SK-N-SH (cell line): ENCODE measurements around the gene GRK3. TPM values are rescaled to one million over a fixed set of nuclear protein-coding genes. Genes with fewer than 3 reads are reported as not detected.

ENCODE experiments used
- CTCF ChIA-PET: fragments of 300-600, 350-600 bp; formaldehyde crosslinking; extraction: SDS; loops from one replicate; lab custom pipeline; 2021; lab: Yijun Ruan, JAX
- POLR2A ChIA-PET: fragments of 350-600 bp; sonication (Branson Sonifier 250); formaldehyde crosslinking; extraction: SDS; loops from one replicate; lab custom pipeline; 2020; ENCODE audit warnings: antibody characterized with exemption, inconsistent platforms; lab: Yijun Ruan, JAX
- DNase-seq: peaks from one replicate; pipeline ENCODE4 v3.0.0; 2012
- H2AFZ ChIP-seq: fragments of 200-600 bp; sonication (generic); 2 replicates; pipeline ENCODE4 v1.8.1; 2016; ENCODE audit warnings: antibody characterized with exemption, mild to moderate bottlenecking, low read depth
- H3F3A ChIP-seq: fragments of 200-600 bp; sonication (generic); replicated peaks from 2 replicates; pipeline ENCODE3; 2016; ENCODE audit warnings: antibody characterized with exemption, mild to moderate bottlenecking; ENCODE audit not compliant: insufficient read depth
- H3K27ac ChIP-seq, 2 experiments: fragments of 200-500 bp in 1 of 2; fragments of 200-600 bp in 1 of 2; sonication (Bioruptor generic) in 1 of 2; sonication (generic), shearing (Covaris generic) in 1 of 2; 2 replicates each; pipeline versions ENCODE4 v1.5.1 to v1.6.1; 2014 to 2016; ENCODE audit warnings: low read depth in 2 of 2, inconsistent platforms in 1 of 2, low read length in 1 of 2, mild to moderate bottlenecking in 1 of 2, mixed read lengths in 1 of 2
- H3K27me3 ChIP-seq: fragments of 200-600 bp; sonication (generic), shearing (Covaris generic); 2 replicates; pipeline ENCODE4 v1.6.1; 2016; ENCODE audit warnings: mixed run types; ENCODE audit not compliant: insufficient read depth
- H3K36me3 ChIP-seq, 2 experiments: fragments of 200-500 bp in 1 of 2; fragments of 200-600 bp in 1 of 2; sonication (Bioruptor generic) in 1 of 2; sonication (generic) in 1 of 2; replicated peaks in 1 of 2; 2 replicates each; pipeline versions ENCODE3 to v1.5.1; 2014 to 2016; ENCODE audit warnings: low read length in 1 of 2, mild to moderate bottlenecking in 1 of 2; ENCODE audit not compliant: insufficient read depth in 2 of 2, control insufficient read depth in 1 of 2
- H3K4me1 ChIP-seq, 2 experiments: fragments of 200-500 bp in 1 of 2; fragments of 200-600 bp in 1 of 2; sonication (Bioruptor generic) in 1 of 2; sonication (generic), shearing (Covaris generic) in 1 of 2; 2 replicates each; pipeline versions ENCODE4 v1.5.1 to v1.6.1; 2014 to 2016; ENCODE audit warnings: low read depth in 1 of 2, low read length in 1 of 2, mixed run types in 1 of 2; ENCODE audit not compliant: insufficient read depth in 2 of 2, control insufficient read depth in 1 of 2
- H3K4me2 ChIP-seq: fragments of 200-600 bp; sonication (generic), shearing (Covaris generic); 2 replicates; pipeline ENCODE4 v1.6.1; 2017; ENCODE audit warnings: mixed run types
- H3K4me3 ChIP-seq, 2 experiments: fragments of 200-500 bp in 1 of 2; fragments of 200-600 bp in 1 of 2; sonication (Bioruptor generic) in 1 of 2; sonication (generic), shearing (Covaris generic) in 1 of 2; 2 replicates each; pipeline versions ENCODE4 v1.5.1 to v1.8.1; 2014 to 2016; ENCODE audit warnings: low read depth in 2 of 2, inconsistent platforms in 1 of 2, low read length in 1 of 2, mild to moderate bottlenecking in 1 of 2, mixed read lengths in 1 of 2, moderate library complexity in 1 of 2
- H3K79me2 ChIP-seq: fragments of 200-600 bp; sonication (generic); 2 replicates; pipeline ENCODE4 v1.8.1; 2017; ENCODE audit warnings: mild to moderate bottlenecking; ENCODE audit not compliant: insufficient read depth
- H3K9ac ChIP-seq: fragments of 200-600 bp; sonication (generic); 2 replicates; pipeline ENCODE4 v1.6.1; 2017; ENCODE audit warnings: mixed run types
- H3K9me2 ChIP-seq: fragments of 200-600 bp; sonication (generic); 2 replicates; pipeline ENCODE4 v1.6.1; 2017; ENCODE audit warnings: mixed run types
- H3K9me3 ChIP-seq: fragments of 200-600 bp; sonication (generic); 2 replicates; pipeline ENCODE4 v1.6.1; 2017; ENCODE audit warnings: mixed run types, mild to moderate bottlenecking, moderate library complexity
- H4K20me1 ChIP-seq: fragments of 200-600 bp; sonication (generic); 2 replicates; pipeline ENCODE4 v1.6.1; 2017; ENCODE audit warnings: mild to moderate bottlenecking, mixed run types; ENCODE audit not compliant: insufficient read depth
- GATA2 ChIP-seq: sonication (generic); formaldehyde crosslinking; IDR thresholded peaks from 2 replicates; pipeline ENCODE4 v1.5.0; 2020; ENCODE audit warnings: mild to moderate bottlenecking, missing genetic modification reagents
- SIN3A ChIP-seq: IDR thresholded peaks from 2 replicates; pipeline ENCODE4 v1.6.1; 2012; ENCODE audit warnings: low read depth, mild to moderate bottlenecking, low read length, moderate library complexity, borderline replicate concordance
- SMC3 ChIP-seq: IDR thresholded peaks from 2 replicates; pipeline ENCODE4 v1.6.1; 2012; ENCODE audit warnings: low read depth, low read length, improper control_type of control experiment
- YY1 ChIP-seq: IDR thresholded peaks from 2 replicates; pipeline ENCODE4 v1.4.0; 2012; ENCODE audit warnings: low read depth, mild to moderate bottlenecking
- WGBS: methylation state at CpG from one replicate; pipeline ENCODE4 v1.1.6; 2017; ENCODE audit warnings: low lambda C conversion rate; 5-methylcytosine and 5-hydroxymethylcytosine counted together
- polyA plus RNA-seq, 3 experiments: library from polyadenylated mRNA; depleted of rRNA; stranded (reverse); fragments of >200 nt; gene quantifications; 2 replicates each; pipeline ENCODE4 v1.2.3, GENCODE V29; 2012
- TF ChIP-seq, protein P1 (sequence below): fragments of 150-350 bp; IDR thresholded peaks from 2 replicates; pipeline ENCODE4 v1.6.1; 2016; ENCODE audit warnings: mild to moderate bottlenecking, low read depth, low read length
- TF ChIP-seq, protein P2 (sequence below): fragments of 200-600 bp; sonication (generic); IDR thresholded peaks from 2 replicates; pipeline ENCODE4 v1.6.1; 2017; ENCODE audit warnings: antibody characterized with exemption, mild to moderate bottlenecking, moderate library complexity
- TF ChIP-seq, protein P3 (sequence below): fragments of 150-350 bp; IDR thresholded peaks from 2 replicates; pipeline ENCODE4 v1.6.1; 2017; ENCODE audit warnings: antibody characterized with exemption, low read length, low read depth, borderline replicate concordance

Gene GRK3
- polyA plus RNA-seq, 1 of the 3 experiments (the other 2 are of a cell fraction) = 1.3 TPM

DNA sequence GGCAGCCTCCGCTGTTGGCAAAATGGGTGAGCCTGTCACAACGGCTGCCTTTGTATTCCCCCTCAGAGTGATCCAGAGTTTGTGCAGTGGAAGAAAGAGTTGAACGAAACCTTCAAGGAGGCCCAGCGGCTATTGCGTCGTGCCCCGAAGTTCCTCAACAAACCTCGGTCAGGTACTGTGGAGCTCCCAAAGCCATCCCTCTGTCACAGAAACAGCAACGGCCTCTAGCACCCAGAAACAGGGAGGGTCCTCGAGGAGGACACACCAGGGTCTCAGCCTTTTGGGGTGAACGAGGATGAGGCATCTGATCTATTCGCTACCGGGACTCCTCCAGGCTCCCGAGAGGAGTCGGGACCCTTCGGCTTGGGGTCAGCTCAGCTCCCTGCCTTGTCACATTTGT, 157.7 kb downstream of the GRK3 start (continued):
- TF ChIP-seq, protein P1, sequence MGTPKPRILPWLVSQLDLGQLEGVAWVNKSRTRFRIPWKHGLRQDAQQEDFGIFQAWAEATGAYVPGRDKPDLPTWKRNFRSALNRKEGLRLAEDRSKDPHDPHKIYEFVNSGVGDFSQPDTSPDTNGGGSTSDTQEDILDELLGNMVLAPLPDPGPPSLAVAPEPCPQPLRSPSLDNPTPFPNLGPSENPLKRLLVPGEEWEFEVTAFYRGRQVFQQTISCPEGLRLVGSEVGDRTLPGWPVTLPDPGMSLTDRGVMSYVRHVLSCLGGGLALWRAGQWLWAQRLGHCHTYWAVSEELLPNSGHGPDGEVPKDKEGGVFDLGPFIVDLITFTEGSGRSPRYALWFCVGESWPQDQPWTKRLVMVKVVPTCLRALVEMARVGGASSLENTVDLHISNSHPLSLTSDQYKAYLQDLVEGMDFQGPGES = no peak
- TF ChIP-seq, all 33 proteins: peak for 0

GRCh38 chr22:25722626-25723025, 158.2 kb downstream of the GRK3 start:
- Histone ChIP-seq H3K9me3 (no peaks in the 10 kb centered on the region), H2AFZ (no peak overlapping the region), H3F3A (no peaks in the 10 kb centered on the region), H3K36me3 (peaks cover 0 to 30% of the 10 kb centered on the region in 2 experiments), H3K27ac (no peak overlapping the region), H3K4me1 (peaks cover 0 to 5% of the 10 kb centered on the region in 2 experiments; a peak in 1 of 4 replicates), H3K9me2 (no peaks in the 10 kb centered on the region), H3K27me3 (no peaks in the 10 kb centered on the region), H3K79me2 (no peaks in the 10 kb centered on the region), H3K4me2 (no peak overlapping the region), H3K4me3 (no peak overlapping the region), H4K20me1 (no peaks in the 10 kb centered on the region), H3K9ac (no peak overlapping the region)
- ChIA-PET POLR2A (no interaction called here), CTCF (interaction anchor here (1.0 kb wide), 1 partner anchor 11 kb away, joined by 3 read pairs; no protein-coding TSS in a partner anchor)
- no peak for TF ChIP-seq YY1
- no peak for TF ChIP-seq SIN3A
- TF ChIP-seq, protein P2, sequence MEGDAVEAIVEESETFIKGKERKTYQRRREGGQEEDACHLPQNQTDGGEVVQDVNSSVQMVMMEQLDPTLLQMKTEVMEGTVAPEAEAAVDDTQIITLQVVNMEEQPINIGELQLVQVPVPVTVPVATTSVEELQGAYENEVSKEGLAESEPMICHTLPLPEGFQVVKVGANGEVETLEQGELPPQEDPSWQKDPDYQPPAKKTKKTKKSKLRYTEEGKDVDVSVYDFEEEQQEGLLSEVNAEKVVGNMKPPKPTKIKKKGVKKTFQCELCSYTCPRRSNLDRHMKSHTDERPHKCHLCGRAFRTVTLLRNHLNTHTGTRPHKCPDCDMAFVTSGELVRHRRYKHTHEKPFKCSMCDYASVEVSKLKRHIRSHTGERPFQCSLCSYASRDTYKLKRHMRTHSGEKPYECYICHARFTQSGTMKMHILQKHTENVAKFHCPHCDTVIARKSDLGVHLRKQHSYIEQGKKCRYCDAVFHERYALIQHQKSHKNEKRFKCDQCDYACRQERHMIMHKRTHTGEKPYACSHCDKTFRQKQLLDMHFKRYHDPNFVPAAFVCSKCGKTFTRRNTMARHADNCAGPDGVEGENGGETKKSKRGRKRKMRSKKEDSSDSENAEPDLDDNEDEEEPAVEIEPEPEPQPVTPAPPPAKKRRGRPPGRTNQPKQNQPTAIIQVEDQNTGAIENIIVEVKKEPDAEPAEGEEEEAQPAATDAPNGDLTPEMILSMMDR = no peak
- DNase-seq = no peak
- 91% methylated on average over 3 of the region's 3 CpGs for WGBS

DNA sequence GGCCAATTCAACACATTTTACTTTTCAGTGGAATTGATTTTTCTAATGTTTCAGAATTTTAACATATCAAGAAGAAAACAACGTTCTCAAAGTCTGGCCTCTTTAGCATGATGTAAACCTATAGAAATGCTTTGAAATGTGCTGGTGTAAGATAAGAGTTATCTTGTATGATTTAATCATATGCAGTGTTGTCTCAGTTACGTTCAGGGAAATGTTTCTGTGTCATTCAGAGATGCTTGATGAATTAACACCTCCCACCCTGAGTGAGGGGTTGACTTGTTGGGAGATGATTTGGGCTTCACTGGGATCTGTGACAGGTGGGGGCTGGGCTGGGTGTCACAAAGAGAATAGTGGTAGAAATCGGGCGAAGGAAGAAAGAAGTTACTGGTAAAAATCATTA, 161.8 kb downstream of the GRK3 start:
- Histone ChIP-seq H3K27me3 (no peaks in the 10 kb centered on the region), H3K4me2 (no peak overlapping the region), H3K79me2 (no peaks in the 10 kb centered on the region), H3F3A (no peaks in the 10 kb centered on the region), H3K4me1 (peaks cover 0 to 8% of the 10 kb centered on the region in 2 experiments; a peak in 1 of 4 replicates), H3K36me3 (peaks cover 0 to 12% of the 10 kb centered on the region in 2 experiments), H3K9me3 (no peaks in the 10 kb centered on the region), H3K4me3 (no peak overlapping the region), H3K9ac (no peak overlapping the region), H2AFZ (no peak overlapping the region), H3K27ac (no peak overlapping the region), H3K9me2 (no peaks in the 10 kb centered on the region), H4K20me1 (no peaks in the 10 kb centered on the region)
- WGBS = 61% methylated on average over 4 of the region's 4 CpGs
- TF ChIP-seq, protein P3, sequence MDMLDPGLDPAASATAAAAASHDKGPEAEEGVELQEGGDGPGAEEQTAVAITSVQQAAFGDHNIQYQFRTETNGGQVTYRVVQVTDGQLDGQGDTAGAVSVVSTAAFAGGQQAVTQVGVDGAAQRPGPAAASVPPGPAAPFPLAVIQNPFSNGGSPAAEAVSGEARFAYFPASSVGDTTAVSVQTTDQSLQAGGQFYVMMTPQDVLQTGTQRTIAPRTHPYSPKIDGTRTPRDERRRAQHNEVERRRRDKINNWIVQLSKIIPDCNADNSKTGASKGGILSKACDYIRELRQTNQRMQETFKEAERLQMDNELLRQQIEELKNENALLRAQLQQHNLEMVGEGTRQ = no peak
- TF ChIP-seq SMC3 (no peak), GATA2 (CRISPR knock-in tag) (no peak)
- CTCF ChIA-PET = interaction anchor here (1.0 kb wide), 2 partner anchors 40 to 47 kb away, joined by 3 to 7 read pairs; no protein-coding TSS in a partner anchor
- POLR2A ChIA-PET = interaction anchor here (1.4 kb wide), 1 partner anchor 43 kb away, joined by 4 read pairs; no protein-coding TSS in a partner anchor
- DNase-seq = no peak
